GM21723 (cell line): ENCODE results near the gene NEURL1B.

ENCODE experiments used
- ATAC-seq: cut with Tn5 transposase; IDR thresholded peaks from one replicate; pipeline ENCODE4 v1.9.1; 2021; ENCODE audit warnings: mild to moderate bottlenecking, moderate library complexity; ENCODE audit not compliant: unreplicated experiment

NEURL1B gene

DNA sequence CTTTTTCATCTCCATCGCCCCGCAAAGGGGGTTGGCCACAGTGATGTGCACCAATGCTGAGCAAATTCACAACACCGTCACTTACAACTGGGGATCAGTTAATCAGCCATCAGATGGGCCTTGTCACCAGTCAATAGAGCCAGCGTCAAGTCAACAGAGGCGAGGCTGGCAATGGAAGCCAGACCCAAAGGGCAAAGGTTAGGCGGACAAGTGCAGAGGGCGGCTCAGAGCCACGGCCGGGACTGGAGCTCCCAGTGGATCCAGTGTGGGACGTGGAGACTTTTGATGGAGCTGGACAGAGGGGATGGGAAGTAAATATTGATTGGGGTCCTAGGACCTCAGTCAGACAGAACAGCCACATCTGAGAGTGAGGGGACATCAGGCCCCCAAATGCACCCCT, 84.2 kb downstream of the NEURL1B start:
- ATAC-seq: no peak

DNA sequence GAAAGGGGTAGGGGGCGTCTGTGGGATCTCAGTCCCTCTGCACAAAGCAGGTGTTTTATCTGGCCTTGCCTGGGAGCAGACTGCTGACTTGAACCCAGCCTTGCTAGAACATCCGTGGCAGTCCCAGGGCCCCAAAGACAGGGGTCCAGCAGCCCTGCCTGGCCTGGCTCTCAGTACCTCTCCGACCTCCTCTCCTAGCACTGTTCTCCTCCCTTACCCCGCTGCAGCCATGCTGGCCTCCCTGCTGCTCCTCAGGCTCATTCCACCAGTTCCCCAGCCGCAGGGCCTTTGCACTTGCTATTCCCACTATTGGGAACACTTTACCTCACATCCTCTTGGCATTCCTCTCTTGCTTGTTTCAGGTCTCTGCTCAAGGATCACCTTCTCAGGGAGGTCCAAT, 84.7 kb downstream of the NEURL1B start:
- no peak for ATAC-seq

DNA sequence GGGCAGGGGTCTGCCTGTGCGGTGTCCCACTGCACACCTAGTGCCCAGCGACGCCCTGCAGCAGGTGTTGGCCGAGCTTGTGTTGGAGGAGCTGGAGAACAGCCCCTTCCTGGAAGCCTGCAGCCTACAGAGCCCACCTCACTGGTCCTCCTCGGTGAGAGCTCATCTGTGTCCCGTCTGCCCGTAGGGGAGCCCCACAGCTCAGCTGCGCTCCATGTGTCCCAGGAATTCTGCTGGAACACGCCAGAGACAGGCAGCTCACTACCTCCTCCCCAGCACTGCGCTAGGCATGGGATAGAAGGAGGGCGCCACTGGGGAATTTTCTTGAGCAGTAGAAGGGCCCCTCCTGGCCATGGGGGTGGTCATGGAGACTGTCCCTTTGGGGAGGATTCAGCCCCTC, 85.9 kb downstream of the NEURL1B start:
- ATAC-seq: no peak

DNA sequence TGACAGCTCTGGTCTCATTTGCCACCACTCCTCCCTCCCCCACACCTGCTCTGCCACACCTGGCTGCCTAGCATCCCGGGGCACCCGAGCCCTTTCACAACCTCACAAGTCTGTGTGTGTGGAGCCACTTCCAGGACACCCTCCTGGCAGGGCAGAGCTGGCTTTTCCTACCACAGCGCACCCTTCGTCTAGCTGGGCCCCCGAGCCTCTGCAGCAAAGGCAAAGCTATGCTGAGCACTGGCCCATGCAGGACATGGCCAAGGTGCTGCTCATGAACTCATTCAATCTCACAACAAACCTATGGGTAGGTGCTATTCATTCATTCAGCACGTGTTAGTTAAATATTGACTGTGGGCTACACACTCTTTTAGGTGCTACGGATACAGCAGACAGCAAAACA, 86.5 kb downstream of the NEURL1B start:
- no peak for ATAC-seq

DNA sequence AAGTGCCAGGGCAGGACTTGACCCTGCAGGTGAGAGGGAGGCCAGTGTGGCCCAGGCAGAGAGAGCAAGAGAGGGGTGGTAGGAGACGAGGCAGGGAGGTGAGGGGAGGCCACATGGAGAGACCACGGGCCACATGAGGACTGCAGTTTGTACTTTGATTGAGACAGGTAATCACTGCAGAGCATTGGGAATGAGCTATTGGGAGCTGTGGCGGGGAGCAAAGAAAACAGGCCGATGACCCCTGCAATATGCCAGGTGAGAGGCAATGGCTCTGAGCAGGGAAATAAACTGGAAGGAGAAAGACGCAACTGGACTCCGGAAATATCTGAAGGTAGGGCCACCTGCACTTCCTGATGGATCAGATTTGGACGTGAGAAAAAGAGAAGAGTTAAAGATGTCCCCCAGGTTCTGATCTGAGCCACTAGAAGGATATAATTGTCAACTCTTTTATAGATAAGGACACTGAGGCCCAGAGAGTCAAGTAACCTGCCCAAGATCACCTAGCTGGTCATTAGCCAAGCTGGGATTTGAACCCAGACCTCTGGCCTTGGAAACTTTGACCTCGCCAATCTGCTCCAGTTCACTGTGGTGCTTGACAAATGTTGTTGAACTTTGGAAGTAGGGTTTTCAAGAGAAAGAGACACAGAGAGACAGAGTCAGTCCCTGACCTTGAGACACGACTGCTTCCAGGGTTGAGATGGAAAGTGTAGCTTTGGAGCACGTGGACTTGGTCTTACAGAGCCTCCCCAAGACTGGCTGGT, 87.6 kb downstream of the NEURL1B start:
- ATAC-seq: no peak

GRCh38 chr5:172729588-172729987, 88.5 kb downstream of the NEURL1B start:
- ATAC-seq: no peak

DNA sequence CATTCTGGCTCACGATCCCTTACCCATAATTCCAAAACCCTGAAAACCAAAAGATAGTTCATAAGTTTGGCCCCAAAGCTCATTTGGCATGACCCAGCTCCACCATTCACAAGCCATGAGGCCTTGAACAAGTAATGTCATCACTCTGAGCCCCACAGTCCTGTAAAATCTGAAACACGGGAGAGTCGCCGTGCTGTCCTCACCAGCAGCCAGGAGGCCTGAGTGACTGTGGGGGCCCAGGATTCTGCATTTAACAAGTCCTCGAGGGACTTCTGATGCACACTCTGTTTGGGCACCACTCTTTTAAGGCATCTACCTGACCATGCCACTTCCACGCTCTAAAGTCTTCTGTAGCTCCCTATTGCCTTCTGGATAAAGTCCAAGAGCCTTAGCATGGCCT, 89.2 kb downstream of the NEURL1B start:
- no peak for ATAC-seq

DNA sequence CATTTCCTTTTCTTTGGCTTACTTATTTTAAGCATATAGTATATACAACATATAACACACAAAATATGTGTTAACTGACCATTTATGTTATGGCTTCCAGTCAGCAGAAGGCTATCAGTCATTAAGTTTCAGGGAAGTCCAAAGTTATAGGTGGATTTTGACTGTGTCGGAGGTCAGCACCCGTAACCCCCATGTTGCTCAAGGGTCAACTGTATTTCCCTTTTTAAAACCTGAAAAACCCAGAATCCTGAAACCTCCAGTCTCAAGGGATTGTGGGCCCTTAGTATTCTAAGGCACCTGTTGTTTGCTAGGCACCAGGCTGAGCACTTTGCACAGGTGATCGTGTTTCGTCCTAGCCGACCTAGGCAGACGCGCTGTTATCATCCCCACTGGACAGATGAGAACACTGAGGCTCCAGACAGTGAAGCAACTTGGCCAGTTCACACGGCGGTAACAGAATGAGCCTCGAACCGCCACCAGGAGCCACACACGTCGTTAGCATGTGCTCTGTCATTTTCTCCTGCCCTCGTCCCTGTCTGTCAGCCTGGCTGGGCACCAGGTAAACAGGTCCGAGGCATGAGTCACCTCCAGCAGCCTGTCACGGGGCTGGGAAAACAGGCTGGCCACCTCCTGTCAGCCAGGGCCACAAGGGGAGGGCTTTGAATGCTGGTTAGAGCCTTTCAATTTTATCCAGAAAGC, 90.1 kb downstream of the NEURL1B start:
- ATAC-seq: no peak

DNA sequence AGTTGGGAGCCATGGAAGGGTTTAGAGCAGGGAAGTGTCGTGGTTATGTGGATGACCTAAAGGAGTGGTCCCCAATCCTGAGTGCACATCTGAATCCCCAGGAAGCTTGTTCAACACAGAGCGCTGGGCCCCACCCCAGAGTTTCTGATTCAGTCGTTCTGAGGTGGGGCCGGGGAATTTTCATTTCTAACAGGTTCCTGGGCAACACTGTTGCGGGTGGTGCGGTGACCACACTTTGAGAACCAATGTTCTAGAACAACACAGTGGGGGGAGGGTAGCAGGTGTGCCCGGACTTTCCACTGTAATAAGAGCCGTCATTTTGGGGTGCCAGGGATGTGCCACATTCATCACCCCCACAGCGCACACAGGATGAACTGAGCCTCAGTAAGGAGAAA, 90.6 kb downstream of the NEURL1B start:
- no peak for ATAC-seq

DNA sequence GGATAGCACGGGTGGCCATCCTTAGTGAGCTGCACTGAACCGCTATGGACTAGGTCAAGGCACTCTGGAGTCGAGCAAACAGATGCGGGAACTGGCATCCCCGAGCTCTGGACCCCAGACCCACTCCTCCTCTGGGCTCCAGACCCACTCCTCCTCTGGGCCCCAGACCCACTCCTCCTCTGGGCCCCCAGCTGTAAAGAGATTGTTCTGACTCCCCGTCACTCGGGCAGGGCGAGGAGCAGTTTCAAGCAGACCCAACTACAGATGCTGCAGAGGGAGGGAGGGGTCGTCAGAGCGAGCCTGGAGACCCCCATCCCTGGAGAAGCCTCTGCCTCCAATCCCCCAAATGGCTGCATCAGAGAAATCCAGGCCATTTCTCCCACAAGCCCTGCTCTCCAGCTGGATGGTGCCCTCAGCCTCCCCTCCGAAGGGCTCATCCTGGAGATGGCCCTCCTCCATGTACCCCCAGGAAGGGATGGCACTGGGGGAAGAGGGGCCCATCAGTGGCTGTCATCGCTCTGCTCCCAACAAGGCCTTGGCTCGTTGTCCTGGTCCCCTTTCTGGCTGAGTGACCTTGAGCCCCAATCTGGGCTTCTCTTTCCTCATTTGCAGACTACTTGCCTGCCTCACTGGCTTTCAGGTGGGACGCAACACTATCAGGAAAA, 91.3 kb downstream of the NEURL1B start:
- no peak for ATAC-seq

DNA sequence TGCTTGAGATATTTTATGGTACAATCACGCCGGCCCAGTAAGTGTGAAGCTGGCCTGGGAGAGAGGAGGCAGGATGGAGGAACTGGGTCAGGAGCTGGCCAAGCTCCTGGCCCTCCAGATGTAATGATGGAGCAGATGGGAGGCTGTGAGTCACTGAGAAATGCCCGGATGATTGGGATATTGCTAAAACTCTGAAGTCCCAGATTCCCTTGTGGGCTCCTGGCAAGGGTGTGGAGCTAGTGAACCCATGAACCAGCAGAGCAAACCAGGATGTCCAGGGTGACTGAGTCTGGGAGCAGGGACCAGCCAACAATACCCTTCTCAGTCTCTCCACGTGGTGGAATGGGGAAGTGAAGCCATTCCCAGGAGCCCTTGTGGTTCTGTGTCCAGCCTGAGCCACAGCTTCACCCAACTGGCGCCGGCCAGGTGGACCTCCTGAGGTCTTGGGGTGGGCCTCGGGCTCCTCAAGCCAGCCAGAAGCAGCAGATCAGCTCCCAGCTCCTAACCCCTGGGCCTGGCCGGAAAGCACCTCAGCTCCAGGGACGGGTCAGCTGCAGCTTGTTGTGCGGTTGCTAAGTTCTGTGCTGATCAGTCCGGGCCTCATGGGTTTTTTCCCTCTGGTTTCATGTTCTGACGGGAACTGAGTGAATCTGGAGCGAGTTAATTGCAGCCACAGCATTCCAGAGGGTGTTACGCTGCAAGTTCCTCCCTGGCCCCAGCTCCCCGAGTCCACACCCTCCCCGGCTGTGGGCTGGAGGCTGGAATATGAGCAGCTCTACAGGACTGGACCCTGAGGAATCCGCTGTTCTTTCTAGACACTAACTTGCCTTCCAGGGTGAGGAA, 92.3 kb downstream of the NEURL1B start:
- ATAC-seq: no peak

GRCh38 chr5:172733974-172734346, 92.9 kb downstream of the NEURL1B start:
- no peak for ATAC-seq

DNA sequence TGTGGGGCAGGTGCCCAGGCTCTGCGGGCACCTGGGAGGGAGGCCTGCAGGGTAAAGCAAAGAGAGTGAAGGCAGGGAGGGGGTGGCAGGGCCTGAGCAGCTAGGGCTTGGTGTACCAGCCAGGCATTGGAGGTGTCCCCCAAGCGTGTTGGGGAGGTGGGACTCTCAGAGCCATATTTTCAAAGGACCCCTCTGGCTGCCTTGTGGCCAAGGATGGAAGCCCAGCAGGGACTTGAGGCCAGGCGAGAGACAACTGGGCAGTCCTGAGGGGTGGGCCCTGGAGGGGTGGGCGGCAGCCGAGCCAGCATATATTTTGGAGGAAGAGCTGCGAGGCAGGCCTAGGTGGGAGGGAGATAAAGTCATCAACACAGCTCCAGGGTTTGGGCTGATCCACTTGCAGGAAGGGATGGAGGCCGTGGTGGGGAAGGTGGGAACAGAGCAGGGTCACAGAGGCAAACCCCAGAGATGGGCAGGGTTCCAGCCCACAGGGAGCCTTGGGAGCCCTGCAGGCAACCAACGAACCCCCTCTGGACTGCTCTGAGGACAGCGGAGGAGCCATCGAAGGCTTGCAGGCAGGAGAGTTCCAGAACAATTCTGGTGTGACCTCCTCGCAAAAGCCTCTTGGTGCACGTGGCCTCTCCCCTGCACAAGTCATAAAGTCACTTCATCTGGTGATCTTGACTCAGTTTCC, 94.2 kb downstream of the NEURL1B start:
- no peak for ATAC-seq

DNA sequence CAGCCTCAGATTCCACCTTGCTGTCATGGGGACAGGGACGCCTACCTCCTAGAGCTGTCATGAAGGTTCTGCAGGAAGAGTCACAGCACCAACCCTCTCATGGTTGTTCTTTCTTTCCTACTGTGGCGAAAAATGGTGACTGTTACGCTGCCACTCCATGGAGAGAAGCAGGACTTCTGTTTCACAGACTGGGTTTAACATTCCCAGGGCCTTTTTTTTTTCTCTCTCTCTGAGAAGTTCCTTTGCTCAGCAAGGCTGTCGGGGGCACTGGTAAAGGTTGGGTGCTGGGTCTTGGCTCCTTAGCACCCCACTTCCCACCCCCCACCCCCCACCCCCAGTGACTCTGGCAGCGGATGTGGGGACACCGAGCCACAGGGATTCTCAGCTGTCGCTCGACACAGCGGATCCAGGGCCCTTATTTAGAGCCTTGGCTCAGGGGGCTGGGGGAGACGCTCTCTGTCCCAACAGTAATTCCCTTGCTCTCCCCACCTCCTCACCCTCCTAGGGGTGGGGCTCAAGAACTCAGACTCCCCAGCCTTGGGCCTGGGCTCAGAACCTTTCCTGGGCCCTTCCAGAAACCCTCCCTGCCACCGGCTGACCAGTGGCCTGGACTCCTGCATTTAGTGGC, 95.6 kb downstream of the NEURL1B start:
- no peak for ATAC-seq

DNA sequence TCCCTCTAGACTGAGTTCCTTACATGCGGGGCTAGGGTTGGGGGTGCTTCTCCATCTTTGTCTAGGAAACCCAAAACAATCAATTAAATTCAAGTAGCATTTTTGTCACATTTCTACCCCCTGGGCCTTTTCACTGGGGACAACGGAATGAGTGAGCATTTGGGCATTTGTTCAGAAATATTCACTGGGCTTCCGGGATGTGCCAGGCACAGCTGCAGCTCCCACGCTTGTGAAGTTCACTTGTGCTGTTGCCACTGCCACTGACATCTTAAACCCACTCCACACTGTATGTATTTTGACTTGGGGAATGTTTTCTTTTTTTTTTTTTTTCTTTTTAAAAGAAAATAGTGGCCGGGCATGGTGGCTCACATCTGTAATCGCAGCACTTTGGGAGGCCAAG, 98.3 kb downstream of the NEURL1B start:
- no peak for ATAC-seq

GRCh38 chr5:172740428-172741205, 99.6 kb downstream of the NEURL1B start:
- ATAC-seq: no peak
